ENCODE measurements around the gene RABGAP1L.

DNA sequence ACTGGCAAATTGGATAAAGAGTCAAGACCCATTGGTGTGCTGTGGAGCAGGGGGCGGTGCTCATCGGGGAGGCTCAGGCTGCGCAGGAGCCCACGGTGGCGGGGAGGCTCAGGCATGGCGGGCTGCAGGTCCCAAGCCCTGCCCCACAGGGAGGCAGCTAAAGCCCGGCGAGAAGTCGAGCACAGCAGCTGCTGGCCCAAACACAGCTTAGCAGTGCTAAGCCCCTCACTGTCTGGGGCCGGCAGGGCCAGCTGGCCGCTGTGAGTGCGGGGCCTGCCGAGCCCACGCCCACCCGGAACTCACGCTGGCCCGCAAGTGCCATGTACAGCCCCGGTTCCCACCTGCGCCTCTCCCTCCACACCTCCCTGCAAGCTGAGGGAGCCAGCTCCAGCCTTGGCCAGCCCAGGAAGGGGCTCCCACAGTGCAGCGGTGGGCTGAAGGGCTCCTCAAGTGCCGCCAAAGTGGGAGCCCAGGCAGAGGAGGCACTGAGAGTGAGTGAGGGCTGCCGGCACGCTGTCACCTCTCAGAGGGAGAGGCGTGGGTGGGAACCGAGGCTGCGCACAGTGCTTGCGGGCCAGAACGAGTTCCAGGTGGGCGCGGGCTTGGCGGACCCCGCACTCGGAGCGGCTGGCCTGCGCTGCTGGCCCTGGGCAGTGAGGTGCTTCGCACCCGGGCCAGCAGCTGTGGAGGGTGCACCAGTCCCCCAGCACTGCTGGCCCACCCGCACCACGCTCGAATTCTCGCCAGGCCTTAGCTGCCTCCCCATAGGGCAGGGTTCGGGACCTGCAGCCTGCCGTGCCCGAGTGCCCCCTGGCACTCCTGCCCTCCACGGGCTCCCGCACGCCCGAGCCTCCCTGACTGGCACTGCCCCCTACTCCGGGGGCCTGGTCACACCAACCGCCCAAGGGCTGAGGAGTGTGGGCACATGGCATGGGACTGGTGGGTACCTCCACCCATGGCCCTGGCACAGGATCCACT is 551.8 kb downstream of the RABGAP1L start:
- TF ChIP-seq, protein P1, sequence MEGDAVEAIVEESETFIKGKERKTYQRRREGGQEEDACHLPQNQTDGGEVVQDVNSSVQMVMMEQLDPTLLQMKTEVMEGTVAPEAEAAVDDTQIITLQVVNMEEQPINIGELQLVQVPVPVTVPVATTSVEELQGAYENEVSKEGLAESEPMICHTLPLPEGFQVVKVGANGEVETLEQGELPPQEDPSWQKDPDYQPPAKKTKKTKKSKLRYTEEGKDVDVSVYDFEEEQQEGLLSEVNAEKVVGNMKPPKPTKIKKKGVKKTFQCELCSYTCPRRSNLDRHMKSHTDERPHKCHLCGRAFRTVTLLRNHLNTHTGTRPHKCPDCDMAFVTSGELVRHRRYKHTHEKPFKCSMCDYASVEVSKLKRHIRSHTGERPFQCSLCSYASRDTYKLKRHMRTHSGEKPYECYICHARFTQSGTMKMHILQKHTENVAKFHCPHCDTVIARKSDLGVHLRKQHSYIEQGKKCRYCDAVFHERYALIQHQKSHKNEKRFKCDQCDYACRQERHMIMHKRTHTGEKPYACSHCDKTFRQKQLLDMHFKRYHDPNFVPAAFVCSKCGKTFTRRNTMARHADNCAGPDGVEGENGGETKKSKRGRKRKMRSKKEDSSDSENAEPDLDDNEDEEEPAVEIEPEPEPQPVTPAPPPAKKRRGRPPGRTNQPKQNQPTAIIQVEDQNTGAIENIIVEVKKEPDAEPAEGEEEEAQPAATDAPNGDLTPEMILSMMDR (IDR thresholded peaks at IDR 0.05) = no peak
- no peak for TF ChIP-seq POLR2A (IDR thresholded peaks at IDR 0.05)
